HUES48 (cell line): ENCODE data around the gene CENPK.
"Not testable (repeated sequence)": the region's sequence is repeated elsewhere in the genome, so short reads cannot be mapped to it uniquely, and the experiment has no call there.

Experiments
- H3K27ac ChIP-seq: one replicate; pipeline ENCODE4 v1.7.0; 2013; ENCODE audit warnings: low read depth, low read length, inconsistent platforms
- H3K27me3 ChIP-seq: 2 replicates; pipeline ENCODE4 v1.6.1; 2013; ENCODE audit warnings: mild to moderate bottlenecking, low read length; ENCODE audit not compliant: control insufficient read depth, insufficient read depth
- H3K36me3 ChIP-seq: 2 replicates; pipeline ENCODE4 v1.6.1; 2013; ENCODE audit warnings: low read length; ENCODE audit not compliant: control insufficient read depth, insufficient read depth
- H3K4me1 ChIP-seq: 2 replicates; pipeline ENCODE4 v1.6.1; 2013; ENCODE audit warnings: mild to moderate bottlenecking, low read length; ENCODE audit not compliant: control insufficient read depth, insufficient read depth
- H3K4me3 ChIP-seq: 2 replicates; pipeline ENCODE4 v1.5.1; 2013; ENCODE audit warnings: mild to moderate bottlenecking, low read depth, low read length
- H3K9ac ChIP-seq: 2 replicates; pipeline ENCODE4 v1.6.1; 2013; ENCODE audit warnings: mild to moderate bottlenecking, low read depth, low read length, moderate library complexity
- H3K9me3 ChIP-seq: 2 replicates; pipeline ENCODE4 v1.6.1; 2013; ENCODE audit warnings: low read length; ENCODE audit not compliant: control insufficient read depth, insufficient read depth

The CENPK gene

GRCh38 chr5:65562731-65563701 is at the start of gene CENPK, which contains the start of gene PPWD1:
Gene CENPK, minus strand, starts transcription at chr5:65563168. Its CDS starts 8,261 bp downstream, at chr5:65554907.
Gene PPWD1, plus strand, starts transcription at chr5:65563296. Its CDS starts 15 bp downstream, at chr5:65563311.
- Histone ChIP-seq H3K36me3 (peaks cover 27% of the 10 kb centered on the region), H3K27me3 (no peaks in the 10 kb centered on the region), H3K27ac (peak within 1 kb of the TSS; percentile 99), H3K4me1 (no peaks in the 10 kb centered on the region; the same call in 1 of the 2 replicates), H3K9ac (peak within 1 kb of the TSS; percentile 97), H3K9me3 (no peaks in the 10 kb centered on the region), H3K4me3 (peak within 1 kb of the TSS; percentile 96)

DNA sequence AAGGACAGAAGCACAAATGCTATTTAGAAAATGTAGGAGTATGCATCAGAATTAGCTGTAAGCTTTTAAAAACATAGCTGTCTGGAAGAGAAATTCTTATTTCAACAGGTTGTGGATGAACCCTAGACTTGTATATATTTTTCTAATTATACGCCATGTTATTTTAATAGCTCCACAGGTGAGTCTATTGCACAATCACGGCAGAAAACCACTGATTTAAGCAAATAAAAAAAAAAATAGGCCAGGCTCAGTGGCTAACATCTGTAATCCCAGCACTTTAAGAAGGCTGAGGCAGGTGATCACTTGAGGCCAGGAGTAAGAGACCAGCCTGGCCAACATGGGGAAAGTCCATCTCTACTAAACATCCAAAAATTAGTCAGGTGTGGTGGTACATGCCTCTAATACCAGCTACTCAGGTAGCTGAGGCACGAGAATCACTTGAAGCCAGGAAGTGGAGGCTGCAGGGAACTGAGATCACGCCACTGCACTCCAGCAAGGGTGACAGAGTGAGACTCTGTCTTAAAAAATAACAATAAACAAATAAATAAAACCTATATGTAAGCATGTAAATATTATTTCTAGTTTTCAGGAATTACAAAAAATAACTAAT is 49.4 kb upstream of the CENPK start:
- H3K36me3 ChIP-seq, result peaks cover 68% of the 10 kb centered on the region
- H3K4me1 ChIP-seq, result no peaks in the 10 kb centered on the region
- no peak overlapping the region for H3K4me3 ChIP-seq
- H3K27ac ChIP-seq, result peak overlapping the region; percentile 17
- no peaks in the 10 kb centered on the region for H3K27me3 ChIP-seq
- no peak overlapping the region for H3K9ac ChIP-seq
- H3K9me3 ChIP-seq, result no peaks in the 10 kb centered on the region

DNA sequence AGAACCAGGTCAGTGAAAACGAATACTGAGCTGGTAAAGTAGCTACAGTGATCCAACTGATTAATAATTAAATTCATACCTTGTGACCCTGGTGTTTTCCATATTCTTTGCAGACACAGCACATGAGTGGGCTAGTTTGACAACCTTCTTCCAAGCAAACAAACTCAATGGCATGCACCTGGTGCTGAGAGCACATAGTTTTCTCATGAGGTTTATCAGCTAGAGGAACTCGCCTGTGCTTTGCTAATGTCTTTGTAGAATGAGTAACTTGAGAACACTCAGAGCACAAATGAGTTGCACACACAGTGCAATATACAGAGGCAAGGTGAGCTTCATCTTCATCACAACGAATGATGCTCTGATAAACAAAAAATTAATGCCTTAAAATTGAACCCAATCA is 48.6 kb upstream of the CENPK start:
- H3K4me3 ChIP-seq, result no peak overlapping the region
- no peaks in the 10 kb centered on the region for H3K4me1 ChIP-seq
- H3K27me3 ChIP-seq, result no peaks in the 10 kb centered on the region
- peaks cover 77% of the 10 kb centered on the region for H3K36me3 ChIP-seq
- H3K27ac ChIP-seq, result peak overlapping the region; percentile 30
- H3K9me3 ChIP-seq, result no peaks in the 10 kb centered on the region
- H3K9ac ChIP-seq, result no peak overlapping the region

DNA sequence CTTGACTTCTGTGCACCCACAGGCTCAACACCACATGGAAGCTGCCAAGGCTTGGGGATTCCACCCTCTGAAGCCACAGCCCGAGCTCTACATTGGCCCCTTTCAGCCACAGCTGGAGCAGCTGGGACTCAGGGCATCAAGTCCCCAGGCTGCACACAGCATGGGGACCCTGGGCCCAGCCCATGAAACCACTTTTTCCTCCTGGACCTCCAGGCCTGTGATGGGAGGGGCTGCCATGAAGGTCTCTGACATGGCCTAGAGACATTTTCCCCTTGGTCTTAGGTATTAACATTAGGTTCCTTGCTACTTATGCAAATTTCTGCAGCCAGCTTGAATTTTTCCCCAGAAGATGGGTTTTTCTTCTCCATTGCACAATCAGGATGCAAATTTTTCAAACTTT is 38.8 kb upstream of the CENPK start:
- peaks cover 51% of the 10 kb centered on the region for H3K36me3 ChIP-seq
- H3K4me3 ChIP-seq, H3K4me1 ChIP-seq, H3K9me3 ChIP-seq, H3K9ac ChIP-seq, H3K27ac ChIP-seq, H3K27me3 ChIP-seq: not testable (repeated sequence)

- Histone ChIP-seq H3K4me1 (no peaks in the 10 kb centered on the region), H3K27me3 (no peaks in the 10 kb centered on the region), H3K36me3 (peaks cover 77% of the 10 kb centered on the region), H3K27ac (no peak overlapping the region), H3K9ac (no peak overlapping the region), H3K9me3 (no peaks in the 10 kb centered on the region), H3K4me3 (no peak overlapping the region)
Observed at GRCh38 chr5:65588694-65589093, 25.7 kb upstream of the CENPK start.

DNA sequence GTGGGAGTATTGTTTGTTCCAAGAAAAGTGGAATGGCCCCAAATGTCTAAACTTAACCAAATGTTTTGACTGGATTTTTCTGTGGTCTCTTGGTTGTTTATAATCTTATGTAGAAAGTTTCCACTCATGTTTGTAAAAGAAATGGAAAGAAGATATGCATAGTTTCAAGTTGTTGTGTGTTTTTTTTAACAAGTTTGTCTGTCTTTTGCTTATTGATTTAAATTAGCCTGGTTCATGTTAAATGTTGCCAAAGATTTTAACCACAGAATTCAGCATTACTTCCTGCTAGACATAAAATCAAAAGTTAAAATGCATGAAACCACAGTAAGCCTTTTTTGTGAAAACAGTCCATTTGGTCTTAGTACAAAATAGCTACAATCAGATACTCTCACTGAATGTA is 14.2 kb upstream of the CENPK start:
- Histone ChIP-seq H3K4me3 (no peak overlapping the region), H3K36me3 (peaks cover 70% of the 10 kb centered on the region), H3K27ac (no peak overlapping the region), H3K9me3 (no peaks in the 10 kb centered on the region), H3K4me1 (no peaks in the 10 kb centered on the region), H3K9ac (no peak overlapping the region), H3K27me3 (no peaks in the 10 kb centered on the region)

GRCh38 chr5:65570598-65571226 is 7.7 kb upstream of the CENPK start:
- Histone ChIP-seq H3K4me3 (no peak overlapping the region), H3K4me1 (no peaks in the 10 kb centered on the region), H3K9ac (no peak overlapping the region), H3K27me3 (no peaks in the 10 kb centered on the region), H3K9me3 (no peaks in the 10 kb centered on the region), H3K27ac (no peak overlapping the region), H3K36me3 (peaks cover 58% of the 10 kb centered on the region)

DNA sequence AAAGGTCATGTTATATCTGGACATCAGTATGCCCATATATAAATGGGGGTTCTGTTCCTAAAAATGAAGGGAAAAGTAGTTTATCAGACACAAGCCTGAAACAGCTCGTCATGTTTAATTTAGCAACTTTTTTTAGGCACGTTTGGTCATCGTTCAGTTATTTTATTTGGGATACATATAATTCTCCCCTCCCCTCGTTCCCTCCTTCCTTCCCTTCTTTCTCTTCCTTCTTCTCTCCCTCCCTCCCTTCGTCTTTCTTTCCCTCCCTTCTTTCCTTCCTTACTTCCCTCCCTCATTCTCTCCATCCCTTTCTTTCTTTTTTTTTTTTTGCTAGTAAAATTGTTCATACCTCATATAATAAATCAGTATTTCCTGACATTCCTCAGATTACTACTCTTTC is 3.5 kb upstream of the CENPK start:
- no peaks in the 10 kb centered on the region for H3K9me3 ChIP-seq
- H3K27ac ChIP-seq, result no peak overlapping the region
- no peak overlapping the region for H3K9ac ChIP-seq
- peaks cover 31% of the 10 kb centered on the region for H3K36me3 ChIP-seq
- H3K4me1 ChIP-seq, result no peaks in the 10 kb centered on the region; the same call in 1 of the 2 replicates
- H3K4me3 ChIP-seq, result no peak overlapping the region
- H3K27me3 ChIP-seq, result no peaks in the 10 kb centered on the region

GRCh38 chr5:65563777-65564176 is 809 bp upstream of the CENPK start:
- Histone ChIP-seq H3K9me3 (no peaks in the 10 kb centered on the region), H3K27me3 (no peaks in the 10 kb centered on the region), H3K4me1 (no peaks in the 10 kb centered on the region; the same call in 1 of the 2 replicates), H3K27ac (peak overlapping the region; percentile 99), H3K36me3 (peaks cover 26% of the 10 kb centered on the region), H3K9ac (peak overlapping the region; percentile 97), H3K4me3 (peak overlapping the region; percentile 96)

DNA sequence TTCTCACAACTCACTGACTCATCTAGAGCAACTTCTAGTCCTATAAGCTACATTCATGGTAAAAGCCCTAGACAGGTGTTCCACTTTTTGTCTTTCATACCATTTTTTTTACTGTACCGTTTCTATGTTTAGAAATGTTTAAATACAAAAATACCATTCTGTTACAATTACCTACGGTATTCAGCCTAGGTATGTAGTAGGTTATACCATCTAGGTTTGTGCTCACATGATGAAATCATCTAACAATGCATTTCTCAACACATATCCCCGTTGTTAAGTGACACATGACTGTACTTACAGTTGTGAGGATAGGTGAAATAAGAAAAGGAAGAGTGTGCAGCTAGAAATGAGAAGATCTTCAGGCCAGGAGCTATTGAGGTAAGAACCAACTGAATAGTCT is 6.2 kb downstream of the CENPK start:
- Histone ChIP-seq H3K9ac (no peak overlapping the region), H3K27ac (no peak overlapping the region), H3K27me3 (no peaks in the 10 kb centered on the region), H3K36me3 (peaks cover 63% of the 10 kb centered on the region), H3K9me3 (no peaks in the 10 kb centered on the region), H3K4me1 (no peaks in the 10 kb centered on the region), H3K4me3 (no peak overlapping the region)

GRCh38 chr5:65556181-65556580 is 6.8 kb downstream of the CENPK start:
- Histone ChIP-seq H3K4me1 (no peaks in the 10 kb centered on the region), H3K27me3 (no peaks in the 10 kb centered on the region), H3K36me3 (peaks cover 69% of the 10 kb centered on the region), H3K9me3 (no peaks in the 10 kb centered on the region), H3K4me3 (no peak overlapping the region), H3K27ac (no peak overlapping the region), H3K9ac (no peak overlapping the region)
